IMR-90 (cell line): Measurements from ENCODE around the gene OLFML1. TPM values are rescaled to one million over a fixed set of nuclear protein-coding genes. Genes with fewer than 3 reads are reported as not detected.

Source experiments
- ATAC-seq: fragments of 200-7000 bp; cut with Tn5 transposase; 2 replicates; pipeline ENCODE4 v1.9.1; 2020; ENCODE audit warnings: low read depth, mild to moderate bottlenecking, moderate library complexity
- BruUV-seq: library from RNA; stranded (reverse); fragments of 400-500 nt; replicated peaks from 2 replicates; lab custom pipeline; 2021; lab: Mats Ljungman, UMichigan
- CTCF ChIA-PET: fragments of 300-600 bp; formaldehyde crosslinking; extraction: SDS; loops from one replicate; lab custom pipeline; 2021; ENCODE audit warnings: antibody characterized with exemption; lab: Yijun Ruan, JAX
- POLR2A ChIA-PET: fragments of 300-600 bp; sonication (Branson Sonifier 250); formaldehyde crosslinking; loops from one replicate; lab custom pipeline; 2022; ENCODE audit warnings: antibody characterized with exemption; ENCODE audit not compliant: unreplicated experiment; lab: Charles Lee
- DNase-seq: peaks from one replicate; pipeline ENCODE4 v3.0.0; 2013
- H2AFZ ChIP-seq: replicated peaks from 2 replicates; pipeline ENCODE3; 2013; ENCODE audit warnings: low read length, mild to moderate bottlenecking; ENCODE audit not compliant: poor library complexity
- H2AK5ac ChIP-seq: 2 replicates; pipeline ENCODE4 v1.6.1; 2013; ENCODE audit warnings: low read depth, low read length, inconsistent platforms
- H2AK9ac ChIP-seq: replicated peaks from 2 replicates; pipeline ENCODE3; 2013; ENCODE audit warnings: mild to moderate bottlenecking, low read depth, low read length, moderate library complexity; ENCODE audit not compliant: poor library complexity
- H2BK120ac ChIP-seq: 2 replicates; pipeline ENCODE4 v1.6.1; 2013; ENCODE audit warnings: low read depth, low read length, inconsistent platforms
- H2BK15ac ChIP-seq: 3 replicates; pipeline ENCODE4 v1.6.1; 2013; ENCODE audit warnings: low read depth, low read length, inconsistent platforms
- H2BK20ac ChIP-seq: 2 replicates; pipeline ENCODE4 v1.6.1; 2013; ENCODE audit warnings: low read depth, mild to moderate bottlenecking, inconsistent platforms, low read length, moderate library complexity
- H2BK5ac ChIP-seq: 2 replicates; pipeline ENCODE4 v1.6.1; 2013; ENCODE audit warnings: mild to moderate bottlenecking, low read depth, low read length, inconsistent platforms; ENCODE audit not compliant: poor library complexity, severe bottlenecking
- H3K14ac ChIP-seq: replicated peaks from 2 replicates; pipeline ENCODE4 v1.6.1; 2013; ENCODE audit warnings: low read depth, low read length, inconsistent platforms
- H3K18ac ChIP-seq: 2 replicates; pipeline ENCODE4 v1.6.1; 2013; ENCODE audit warnings: low read depth, low read length, control low read depth
- H3K23ac ChIP-seq: 2 replicates; pipeline ENCODE4 v1.6.1; 2013; ENCODE audit warnings: low read depth, low read length, inconsistent platforms
- H3K27ac ChIP-seq: 2 replicates; pipeline ENCODE4 v1.5.1; 2013; ENCODE audit warnings: mild to moderate bottlenecking, control low read depth, low read length; ENCODE audit not compliant: insufficient read depth
- H3K27me3 ChIP-seq: 2 replicates; pipeline ENCODE4 v1.6.1; 2013; ENCODE audit warnings: low read length; ENCODE audit not compliant: control insufficient read depth, insufficient read depth
- H3K36me3 ChIP-seq: 2 replicates; pipeline ENCODE4 v1.6.1; 2013; ENCODE audit warnings: low read length, mixed read lengths; ENCODE audit not compliant: control insufficient read depth, insufficient read depth
- H3K4ac ChIP-seq: 2 replicates; pipeline ENCODE4 v1.6.1; 2013; ENCODE audit warnings: low read depth, low read length, inconsistent platforms
- H3K4me1 ChIP-seq: 2 replicates; pipeline ENCODE4 v1.6.1; 2013; ENCODE audit warnings: low read length, mixed read lengths; ENCODE audit not compliant: control insufficient read depth, insufficient read depth
- H3K4me2 ChIP-seq: 2 replicates; pipeline ENCODE4 v1.6.1; 2013; ENCODE audit warnings: low read depth, mild to moderate bottlenecking, control low read depth, low read length, moderate library complexity
- H3K4me3 ChIP-seq: 2 replicates; pipeline ENCODE4 v1.5.1; 2013; ENCODE audit warnings: low read depth, mild to moderate bottlenecking, control low read depth, low read length, moderate library complexity; ENCODE audit not compliant: insufficient read depth
- H3K56ac ChIP-seq: 2 replicates; pipeline ENCODE4 v1.6.1; 2013; ENCODE audit warnings: low read length, inconsistent platforms; ENCODE audit not compliant: insufficient read depth; ENCODE audit errors: extremely low read depth
- H3K79me1 ChIP-seq, 2 experiments: 2 replicates each; pipeline ENCODE4 v1.6.1; 2013; ENCODE audit warnings: low read length in 2 of 2, inconsistent platforms in 1 of 2, low read depth in 1 of 2
- H3K9ac ChIP-seq: 2 replicates; pipeline ENCODE4 v1.6.1; 2013; ENCODE audit warnings: low read depth, low read length, control low read depth
- H3K9me1 ChIP-seq: 2 replicates; pipeline ENCODE4 v1.6.1; 2013; ENCODE audit warnings: low read length, inconsistent platforms; ENCODE audit not compliant: insufficient read depth
- H3K9me3 ChIP-seq: 2 replicates; pipeline ENCODE4 v1.6.1; 2013; ENCODE audit warnings: low read length; ENCODE audit not compliant: control insufficient read depth, insufficient read depth
- H4K20me1 ChIP-seq: 2 replicates; pipeline ENCODE4 v1.6.1; 2013; ENCODE audit warnings: low read length, inconsistent platforms; ENCODE audit not compliant: insufficient read depth
- H4K5ac ChIP-seq: 2 replicates; pipeline ENCODE4 v1.6.1; 2013; ENCODE audit warnings: mild to moderate bottlenecking, low read depth, low read length, control low read depth
- H4K8ac ChIP-seq, 2 experiments: 2 replicates each; pipeline ENCODE4 v1.6.1; 2013; ENCODE audit warnings: low read depth in 2 of 2, low read length in 2 of 2, control low read depth in 1 of 2, inconsistent platforms in 1 of 2
- H4K91ac ChIP-seq: 2 replicates; pipeline ENCODE4 v1.6.1; 2013; ENCODE audit warnings: low read depth, low read length, inconsistent platforms; ENCODE audit not compliant: insufficient read depth
- CEBPB ChIP-seq: IDR thresholded peaks from 2 replicates; pipeline ENCODE4 v1.6.1; 2012; ENCODE audit warnings: low read depth, low read length, improper control_type of control experiment
- CTCF ChIP-seq: conservative IDR thresholded peaks from 2 replicates; pipeline ENCODE4 v1.5.1; 2012; ENCODE audit warnings: mild to moderate bottlenecking, low read depth, low read length, improper control_type of control experiment
- FOS ChIP-seq: fragments of 150-350 bp; IDR thresholded peaks from 2 replicates; pipeline ENCODE4 v1.6.1; 2016; ENCODE audit warnings: low read depth, low read length
- MAFK ChIP-seq: IDR thresholded peaks from 2 replicates; pipeline ENCODE4 v1.6.1; 2012; ENCODE audit warnings: low read depth, low read length, improper control_type of control experiment
- NFE2L2 ChIP-seq: fragments of 150-350 bp; IDR thresholded peaks from 2 replicates; pipeline ENCODE4 v1.6.1; 2016; ENCODE audit warnings: low read depth, mild to moderate bottlenecking, low read length
- POLR2A ChIP-seq: IDR thresholded peaks from 2 replicates; pipeline ENCODE4 v1.6.1; 2012; ENCODE audit warnings: mild to moderate bottlenecking, low read depth, low read length
- RAD21 ChIP-seq: IDR thresholded peaks from 2 replicates; pipeline ENCODE4 v1.6.1; 2012; ENCODE audit warnings: low read length, improper control_type of control experiment
- RCOR1 ChIP-seq: IDR thresholded peaks from 2 replicates; pipeline ENCODE4 v1.6.1; 2012; ENCODE audit warnings: mild to moderate bottlenecking, low read length, improper control_type of control experiment; ENCODE audit not compliant: insufficient replicate concordance
- SMC3 ChIP-seq: fragments of 150-350 bp; IDR thresholded peaks from 2 replicates; pipeline ENCODE4 v1.6.1; 2016; ENCODE audit warnings: low read depth, mild to moderate bottlenecking, antibody characterized with exemption, low read length, moderate library complexity
- USF2 ChIP-seq: fragments of 150-350 bp; IDR thresholded peaks from 2 replicates; pipeline ENCODE4 v1.6.1; 2017; ENCODE audit warnings: mild to moderate bottlenecking, antibody characterized with exemption, low read length, low read depth
- WGBS, 2 experiments: methylation state at CpG; one replicate each; pipeline versions ENCODE4 v1.1.5 to v1.1.7; 2013; ENCODE audit warnings: missing lambda C conversion rate in 2 of 2; ENCODE audit not compliant: insufficient read length in 1 of 2; ENCODE audit errors: extremely low coverage in 2 of 2; 5-methylcytosine and 5-hydroxymethylcytosine counted together
- dilution Hi-C: fragments of 300-500 bp; cut with HindIII; formaldehyde crosslinking; loops from one replicate; pipeline ENCODE4 v1.14.3; 2018; ENCODE audit warnings: low sequenced_read_pairs; ENCODE audit not compliant: unreplicated experiment
- in situ Hi-C: fragments of 300-500 bp; cut with MboI; formaldehyde crosslinking; loops from 3 replicates; pipeline ENCODE4 v1.14.3; 2019; ENCODE audit warnings: low sequenced_read_pairs, inconsistent platforms, mixed read lengths
- intact Hi-C: fragments of 100-400 bp; cut with micrococcal nuclease; formaldehyde crosslinking; loops from 2 replicates; pipeline ENCODE4 v1.10.0; 2022
- polyA plus RNA-seq, 3 experiments: library from polyadenylated mRNA; depleted of rRNA; stranded (reverse); fragments of >200 nt; gene quantifications; 2 replicates each; pipeline ENCODE4 v1.2.3, GENCODE V29; 2012; ENCODE audit warnings: low replicate concordance in 1 of 3
- total RNA-seq: library from RNA; depleted of rRNA; stranded (reverse); fragments of >200 nt; gene quantifications from 2 replicates; pipeline ENCODE4 v1.2.3, GENCODE V29; 2012

OLFML1 gene
- total and polyA plus RNA-seq, 2 of the 4 experiments (the other 2 are of a cell fraction): 0.10 to 0.18 TPM

DNA sequence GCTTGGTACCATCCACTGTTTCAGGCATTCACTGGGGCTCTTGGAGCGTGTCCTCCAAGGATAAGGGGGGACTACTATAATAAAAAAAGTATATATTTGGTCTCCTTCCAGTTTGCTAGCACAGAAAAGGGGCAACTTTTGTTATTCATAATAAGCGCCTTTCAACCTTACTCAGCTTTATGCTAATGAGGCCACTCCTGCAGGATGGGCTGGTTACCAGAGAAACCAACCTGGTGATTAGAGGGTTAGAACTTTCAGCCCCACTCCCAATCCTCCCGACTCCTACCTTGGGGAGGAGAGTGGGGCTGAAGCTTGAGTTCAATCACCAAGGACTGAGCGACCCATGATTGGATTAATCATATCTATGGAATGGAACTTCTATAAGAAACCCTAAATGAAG is 60.3 kb downstream of the OLFML1 start:
- no peak overlapping the region for H2BK120ac ChIP-seq
- ChIA-PET POLR2A (no interaction called here), CTCF (no interaction called here)
- no peak overlapping the region for H4K8ac ChIP-seq
- DNase-seq (no peak), ATAC-seq (no peak)
- no peaks in the 10 kb centered on the region for H3K9me3 ChIP-seq
- H3K4me1 ChIP-seq: no peaks in the 10 kb centered on the region
- no peak overlapping the region for H3K56ac ChIP-seq
- no peaks in the 10 kb centered on the region; the same call in 1 of the 2 replicates for H3K9me1 ChIP-seq
- no TSS peak for BruUV-seq
- no peak overlapping the region for H2BK5ac ChIP-seq
- no peak overlapping the region for H3K18ac ChIP-seq
- H3K27me3 ChIP-seq: peaks cover 2% of the 10 kb centered on the region; the same call in 1 of the 2 replicates
- no peak for TF ChIP-seq CEBPB
- TF ChIP-seq CTCF: no peak
- no peak for TF ChIP-seq RAD21
- TF ChIP-seq USF2: no peak
- no peak for TF ChIP-seq RCOR1
- no peak for TF ChIP-seq MAFK
- no peak for TF ChIP-seq SMC3
- TF ChIP-seq FOS: no peak
- no peak for TF ChIP-seq POLR2A
- no peak for TF ChIP-seq NFE2L2
- no CpG with 5 or more reads among the region's 4 CpGs for WGBS, 2 experiments
- H2BK20ac ChIP-seq: no peak overlapping the region
- no peak overlapping the region for H3K4ac ChIP-seq
- H3K23ac ChIP-seq: no peak overlapping the region
- no peak overlapping the region for H2BK15ac ChIP-seq
- H3K9ac ChIP-seq: no peak overlapping the region
- H4K20me1 ChIP-seq: no peaks in the 10 kb centered on the region
- H3K14ac ChIP-seq: no peak overlapping the region
- no peak overlapping the region for H2AK9ac ChIP-seq
- no peaks in the 10 kb centered on the region for H3K36me3 ChIP-seq
- no peak overlapping the region for H3K27ac ChIP-seq
- dilution Hi-C loops: no loop called here
- intact Hi-C loops: no loop called here
- H3K4me2 ChIP-seq: no peak overlapping the region
- no peak overlapping the region for H2AFZ ChIP-seq
- in situ Hi-C loops: no loop called here
- H4K5ac ChIP-seq: no peak overlapping the region
- H2AK5ac ChIP-seq: no peak overlapping the region
- no peaks in the 10 kb centered on the region for H3K79me1 ChIP-seq
- H4K91ac ChIP-seq: no peak overlapping the region
- H3K4me3 ChIP-seq: no peak overlapping the region
